Cardiac fibroblast (primary cell): ENCODE measurements around the gene CLCN5.

Experiments
- DNase-seq, 2 donors: peaks; one replicate each; pipeline versions ENCODE4 v3.0.0 to v3.0.0-alpha.2; 2010; ENCODE audit warnings: low read depth in 2 of 2
- H3K4me3 ChIP-seq, 2 donors: replicated peaks in 1 of 2; 1 replicate in 1 of 2; 2 replicates in 1 of 2; pipeline ENCODE4 v1.5.1; 2011; ENCODE audit warnings: low read depth in 2 of 2, low read length in 2 of 2, mild to moderate bottlenecking in 2 of 2, moderate library complexity in 1 of 2
- CTCF ChIP-seq: IDR thresholded peaks from one replicate; pipeline ENCODE4 v1.5.1; 2011; ENCODE audit warnings: low read depth, mild to moderate bottlenecking, low read length, inconsistent platforms

The CLCN5 gene

GRCh38 chrX:50071494-50071893 is 149.1 kb downstream of the CLCN5 start:
- no peak overlapping the region for H3K4me3 ChIP-seq

GRCh38 chrX:50072110-50072509 is 149.7 kb downstream of the CLCN5 start:
- no peak overlapping the region for H3K4me3 ChIP-seq
- TF ChIP-seq CTCF: no peak
- no peak for DNase-seq

More at GRCh38 chrX:50071494-50071893, 149.1 kb downstream of the CLCN5 start:
- no peak for TF ChIP-seq CTCF
- DNase-seq: no peak

- TF ChIP-seq CTCF: no peak
- H3K4me3 ChIP-seq: no peak overlapping the region
- DNase-seq: no peak
These were observed 151.2 kb downstream of the CLCN5 start for GRCh38 chrX:50073601-50074000.

- no peak for DNase-seq
- no peak overlapping the region for H3K4me3 ChIP-seq
- no peak for TF ChIP-seq CTCF
These were observed 153.4 kb downstream of the CLCN5 start for GRCh38 chrX:50075630-50076339.

GRCh38 chrX:50081282-50081889 is 159.0 kb downstream of the CLCN5 start:
- peak; percentile 26 for TF ChIP-seq CTCF
- no peak overlapping the region for H3K4me3 ChIP-seq
- peak; percentile 41 to 45 for DNase-seq

GRCh38 chrX:50082741-50083140 is 160.3 kb downstream of the CLCN5 start:
- no peak for DNase-seq
- H3K4me3 ChIP-seq: no peak overlapping the region
- TF ChIP-seq CTCF: no peak
